Inflammatory macrophage treated with lipopolysaccharide for 4 hours (primary cell): ENCODE data around the gene SLCO4C1.
A peak's percentile ranks its signal among the peaks of the same experiment; 100 is the strongest.

ENCODE experiments used
- DNase-seq: peaks from one replicate; pipeline ENCODE4 v3.0.0-alpha.2; 2020

SLCO4C1 gene

GRCh38 chr5:102262688-102263087, 33.4 kb downstream of the SLCO4C1 start:
- no peak for DNase-seq

GRCh38 chr5:102249381-102249780, 46.7 kb downstream of the SLCO4C1 start:
- no peak for DNase-seq

- DNase-seq = no peak
These were observed 52.9 kb downstream of the SLCO4C1 start for GRCh38 chr5:102243213-102243612.

GRCh38 chr5:102241809-102242421, 54.2 kb downstream of the SLCO4C1 start:
- DNase-seq = no peak

GRCh38 chr5:102231693-102232619, 64.1 kb downstream of the SLCO4C1 start:
- DNase-seq = peak; percentile 87

- DNase-seq = peak; percentile 13
These were observed 66.4 kb downstream of the SLCO4C1 start for GRCh38 chr5:102229685-102230084.

GRCh38 chr5:102226321-102226720, 69.8 kb downstream of the SLCO4C1 start:
- DNase-seq = no peak

GRCh38 chr5:102223542-102224477, 72.3 kb downstream of the SLCO4C1 start:
- DNase-seq = peak; percentile 65

GRCh38 chr5:102222772-102223171, 73.3 kb downstream of the SLCO4C1 start:
- no peak for DNase-seq

GRCh38 chr5:102221949-102222348, 74.1 kb downstream of the SLCO4C1 start:
- no peak for DNase-seq

GRCh38 chr5:102218159-102218558, 77.9 kb downstream of the SLCO4C1 start:
- peak; percentile 26 for DNase-seq

GRCh38 chr5:102216678-102217077, 79.4 kb downstream of the SLCO4C1 start:
- DNase-seq = no peak

- DNase-seq = peak; percentile 95
These were observed 84.9 kb downstream of the SLCO4C1 start for GRCh38 chr5:102211165-102211564.

- no peak for DNase-seq
These were observed 95.2 kb downstream of the SLCO4C1 start for GRCh38 chr5:102200861-102201260.

- DNase-seq = no peak
These were observed 99.6 kb downstream of the SLCO4C1 start for GRCh38 chr5:102196481-102196880.
